CD4-positive, alpha-beta T cell treated with Interleukin-6 at 100 ng/mL for 8 hours (primary cell): ENCODE data around the gene BRD7.

Experiments
- DNase-seq: peaks from one replicate; pipeline ENCODE4 v3.0.0-alpha.2; 2020; ENCODE audit warnings: mixed read lengths, low spot score

The BRD7 gene

DNA sequence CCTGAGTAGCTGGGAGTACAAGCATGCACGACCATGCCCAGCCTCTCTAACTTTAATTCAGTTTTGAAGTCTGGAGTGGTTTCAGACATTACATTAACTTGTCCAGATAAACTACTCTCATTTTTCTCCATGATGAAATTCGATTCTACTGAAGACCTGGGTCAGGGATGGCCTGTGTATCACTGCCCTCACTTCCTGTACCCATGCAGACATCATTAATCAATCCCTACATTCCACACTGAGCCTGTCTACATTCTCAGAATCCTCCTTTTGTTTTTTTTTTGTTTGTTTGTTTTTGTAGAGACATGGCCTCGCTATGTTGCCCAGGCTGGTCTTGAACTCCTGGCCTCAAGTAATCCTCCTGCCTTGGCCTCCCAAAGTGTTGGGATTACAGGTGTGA is 79.9 kb downstream of the BRD7 start:
- no peak for DNase-seq

DNA sequence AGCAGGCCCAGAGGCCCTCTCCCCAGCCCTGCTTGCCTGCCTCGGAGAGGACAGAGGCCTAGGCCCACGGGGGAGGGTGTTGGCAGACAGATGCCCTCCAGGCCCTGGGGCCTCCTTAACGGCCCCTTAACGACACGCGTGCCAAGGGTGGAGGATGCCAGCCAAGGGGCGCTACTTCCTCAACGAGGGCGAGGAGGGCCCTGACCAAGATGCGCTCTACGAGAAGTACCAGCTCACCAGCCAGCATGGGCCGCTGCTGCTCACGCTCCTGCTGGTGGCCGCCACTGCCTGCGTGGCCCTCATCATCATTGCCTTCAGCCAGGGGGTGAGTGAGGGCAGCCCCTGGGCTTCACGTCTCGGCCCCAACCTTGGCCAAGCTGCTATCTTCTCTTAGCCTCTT is 80.8 kb downstream of the BRD7 start:
- DNase-seq: no peak

DNA sequence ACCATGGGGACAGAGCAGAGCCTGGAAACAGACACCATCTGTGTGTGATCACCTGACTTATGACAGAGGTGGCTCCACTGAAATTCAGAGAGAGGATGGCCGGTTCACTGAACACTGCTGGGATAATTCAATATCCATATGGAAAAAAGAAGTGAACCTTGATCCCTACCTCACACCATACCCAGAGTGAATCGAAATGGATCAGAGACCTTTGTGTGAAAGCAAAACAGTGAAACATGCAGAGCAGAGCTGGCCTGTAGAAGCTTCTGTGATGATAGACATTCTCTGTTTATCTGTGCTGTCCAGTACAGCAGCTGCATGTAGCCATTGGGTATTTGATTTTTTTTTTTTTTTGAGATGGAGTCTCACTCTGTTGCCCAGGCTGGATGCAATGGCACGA is 82.1 kb downstream of the BRD7 start:
- DNase-seq: no peak

DNA sequence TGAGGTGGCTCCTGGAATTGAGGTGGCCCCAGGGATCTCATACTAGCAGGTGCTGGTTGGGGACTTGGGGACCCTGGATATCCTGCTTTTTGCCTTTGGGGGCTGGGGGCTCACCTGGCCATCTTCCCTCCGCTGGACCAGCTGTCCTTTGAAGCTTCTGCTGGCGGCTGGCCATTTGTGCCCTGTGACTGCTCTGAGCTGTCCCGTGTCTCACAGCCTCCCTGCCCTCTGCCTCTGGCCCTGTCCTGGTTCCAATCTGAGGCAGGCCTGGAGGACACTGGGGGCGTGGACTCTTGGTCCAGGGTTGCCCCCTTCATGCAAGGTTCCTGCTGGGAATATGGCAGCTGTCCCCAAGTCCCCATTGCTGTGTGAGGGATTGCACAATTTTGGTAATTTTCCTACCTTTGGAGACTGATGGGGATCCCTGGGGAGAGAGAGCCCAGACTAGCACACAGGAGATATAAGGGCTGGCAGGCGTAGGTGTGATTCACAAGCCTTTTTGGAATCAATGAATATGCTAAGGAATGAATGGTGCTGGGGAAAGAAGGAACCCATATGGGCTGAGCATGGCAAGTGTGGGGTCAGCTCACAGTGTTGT is 83.3 kb downstream of the BRD7 start:
- DNase-seq: no peak

DNA sequence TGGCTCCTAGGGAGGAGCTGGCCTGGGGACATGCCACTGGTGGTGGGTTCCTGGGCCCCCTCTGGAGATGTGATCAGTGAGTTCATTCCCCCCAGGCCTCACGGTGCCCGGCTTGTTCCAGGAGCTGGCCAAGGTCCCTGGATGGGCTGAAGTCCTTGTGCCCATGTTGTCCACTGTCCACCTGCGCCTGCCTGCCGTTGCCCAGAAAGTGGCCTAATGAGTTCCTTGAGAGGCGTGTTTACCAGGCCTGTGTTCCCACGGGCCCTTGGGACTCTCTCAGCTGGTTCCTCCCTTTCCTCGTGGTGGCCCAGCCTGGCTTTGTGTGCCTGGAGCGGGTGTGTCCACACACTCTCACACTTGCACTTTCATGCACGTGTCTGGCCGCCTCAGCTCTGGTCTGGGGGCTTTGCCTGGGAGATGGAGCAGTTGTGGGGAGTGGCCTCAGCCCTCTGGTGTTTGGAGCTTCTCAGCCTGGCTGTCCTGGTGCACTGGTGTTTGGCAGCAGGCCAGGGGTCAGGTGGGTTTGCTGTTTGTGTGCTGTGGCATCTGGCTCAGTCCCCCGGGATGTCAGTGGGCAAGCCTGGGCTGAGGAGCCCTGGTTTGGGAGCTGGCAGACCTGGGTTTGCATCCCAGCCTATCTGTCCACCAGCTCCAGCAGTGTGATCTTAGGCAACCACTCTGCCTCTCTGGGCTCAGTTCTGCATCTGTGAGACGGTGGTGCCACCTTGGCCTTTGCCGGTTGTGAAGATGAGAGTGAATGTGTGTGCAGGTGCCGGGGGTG is 84.5 kb downstream of the BRD7 start:
- DNase-seq: no peak

DNA sequence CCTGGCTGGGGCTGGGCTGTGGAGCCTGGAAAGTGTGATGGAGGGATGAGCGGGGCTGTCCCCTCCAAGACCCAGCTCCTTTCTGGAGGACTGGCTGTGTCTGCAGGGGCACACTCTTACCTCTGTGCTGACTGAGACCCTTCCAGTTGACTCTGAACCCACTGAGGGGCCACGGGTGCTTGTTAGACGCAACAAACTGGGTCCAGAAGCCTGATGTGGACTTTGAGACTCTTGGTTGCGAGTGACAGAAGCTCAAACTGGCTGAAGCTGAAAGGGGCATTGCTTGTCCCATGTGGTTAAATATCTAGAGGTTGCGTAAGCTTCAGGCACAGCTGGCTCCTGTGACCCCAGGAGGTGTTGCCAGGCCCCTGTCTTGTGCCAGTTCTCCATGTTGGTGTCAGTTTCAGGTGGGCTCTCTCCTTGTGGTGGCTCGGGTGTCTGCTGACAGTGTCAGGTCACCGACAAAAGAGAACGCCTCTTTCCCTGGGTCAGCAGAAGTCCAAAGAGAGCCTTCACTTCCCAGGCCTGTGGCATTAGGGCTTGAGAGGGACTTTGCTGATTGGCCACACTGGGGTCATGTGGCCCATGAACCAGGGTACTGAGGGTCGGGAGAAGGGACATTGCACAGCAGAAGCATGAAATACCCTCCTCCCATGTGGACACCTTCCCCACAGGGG is 85.7 kb downstream of the BRD7 start:
- DNase-seq: no peak

DNA sequence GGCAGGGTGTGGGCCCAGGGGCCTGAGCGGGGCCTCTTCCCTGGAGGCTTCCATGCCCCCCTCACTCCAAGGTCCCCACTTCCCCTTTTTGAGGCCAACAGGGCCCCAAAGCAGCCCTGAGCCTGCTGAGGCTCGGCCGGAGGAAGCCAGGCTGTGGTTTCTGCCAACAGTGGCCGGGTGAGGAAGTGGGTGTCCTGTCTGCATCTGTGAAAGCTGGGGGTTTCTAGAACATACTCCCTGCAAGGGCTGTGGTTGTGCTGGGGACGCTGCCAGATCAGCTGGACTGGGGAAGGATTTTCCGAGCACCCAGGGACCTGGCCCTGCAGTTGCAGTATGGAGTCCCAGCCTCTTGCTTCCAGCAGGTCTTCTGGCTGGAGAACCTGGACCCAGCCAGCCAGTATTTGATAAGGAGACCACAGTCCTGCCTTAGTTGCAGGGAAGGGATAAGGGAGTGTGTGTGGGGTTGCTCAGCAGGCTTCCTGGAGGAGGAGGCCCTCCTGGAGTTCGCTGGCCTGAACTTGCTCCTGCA is 86.7 kb downstream of the BRD7 start:
- peak; percentile 71 for DNase-seq

DNA sequence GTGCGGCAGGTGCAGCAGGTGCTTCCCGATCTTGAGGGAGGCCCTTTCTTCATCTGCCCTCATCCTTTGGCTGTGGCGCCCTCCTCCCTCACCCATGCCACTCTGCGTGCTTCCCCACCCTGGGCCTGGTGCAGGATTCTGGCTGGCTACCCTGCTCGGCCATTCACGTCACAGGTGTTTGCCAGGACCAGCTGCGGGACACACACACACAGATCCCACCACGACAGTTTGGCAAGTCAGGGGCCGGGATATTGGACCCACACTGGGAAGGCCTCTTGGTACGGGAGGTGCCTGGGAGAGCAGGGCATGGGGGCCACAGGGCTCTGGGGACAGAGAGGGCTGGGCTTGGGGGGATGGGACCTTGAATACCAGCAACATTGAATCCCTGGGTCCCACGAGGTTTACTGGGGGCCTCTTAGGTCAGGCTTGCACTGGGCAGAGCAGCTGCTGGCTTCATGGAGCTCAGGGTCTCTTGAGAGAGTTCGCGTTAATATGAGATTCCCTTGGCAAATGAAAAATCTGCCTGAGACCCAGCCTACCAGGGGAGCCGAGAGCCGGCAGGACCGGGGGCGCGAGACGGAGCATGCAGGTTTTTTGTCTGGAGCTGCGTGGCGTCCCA is 87.3 kb downstream of the BRD7 start:
- DNase-seq: no peak

DNA sequence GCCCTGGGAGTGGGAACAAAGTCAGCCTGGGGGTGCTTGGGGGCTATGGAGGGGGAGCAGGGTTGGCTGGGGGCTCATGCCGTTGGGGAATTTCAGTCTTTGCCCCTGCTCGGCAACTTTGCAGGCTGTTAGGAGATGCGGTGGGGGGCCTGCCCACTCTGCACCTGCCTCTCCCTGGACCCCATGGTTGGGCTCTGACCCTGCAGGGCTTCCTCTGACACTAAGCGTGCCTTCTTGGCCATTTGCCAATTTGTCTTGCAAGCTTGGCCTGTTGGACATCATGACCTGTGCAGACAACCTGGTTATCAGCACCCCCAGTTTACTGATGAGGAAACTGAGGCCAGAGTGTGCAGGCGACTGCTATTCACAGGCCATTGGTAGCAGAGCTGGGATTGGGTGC is 87.9 kb downstream of the BRD7 start:
- DNase-seq: no peak

DNA sequence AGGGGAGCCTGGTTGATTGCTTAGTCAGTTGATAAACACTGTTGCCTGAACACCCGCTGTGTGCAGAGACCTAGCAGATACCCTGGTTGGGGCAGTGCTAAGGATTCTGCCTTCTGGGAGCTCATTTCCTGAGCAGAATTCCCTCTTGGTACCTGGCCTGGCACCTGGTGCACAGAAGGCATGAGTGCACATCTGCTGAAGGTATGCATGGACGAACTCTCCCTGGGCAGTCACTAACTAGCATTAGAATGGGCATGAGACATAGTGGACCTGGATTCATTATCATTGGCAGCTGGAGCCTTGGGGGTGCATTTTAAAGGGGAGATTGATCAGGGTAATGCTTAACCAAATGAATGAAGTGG is 89.3 kb downstream of the BRD7 start:
- DNase-seq: no peak

DNA sequence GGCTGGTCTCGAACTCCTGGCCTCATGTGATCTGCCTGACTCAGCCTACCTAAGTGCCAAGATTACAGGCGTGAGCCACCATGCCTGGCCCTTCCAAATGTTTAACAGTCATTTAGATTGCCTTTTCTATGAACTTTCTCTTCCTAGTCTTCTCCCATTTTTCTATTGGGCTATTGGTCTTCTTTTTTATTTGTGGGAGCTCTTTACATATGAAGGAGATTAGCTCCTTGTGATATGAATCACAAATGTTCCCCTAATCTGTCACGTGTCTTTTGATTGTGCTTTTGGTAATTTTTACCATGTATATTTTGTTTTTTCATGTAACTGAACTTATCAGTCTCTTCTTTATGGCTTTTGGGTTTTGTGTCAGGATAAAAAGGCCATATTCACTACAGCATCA is 90.5 kb downstream of the BRD7 start:
- no peak for DNase-seq

DNA sequence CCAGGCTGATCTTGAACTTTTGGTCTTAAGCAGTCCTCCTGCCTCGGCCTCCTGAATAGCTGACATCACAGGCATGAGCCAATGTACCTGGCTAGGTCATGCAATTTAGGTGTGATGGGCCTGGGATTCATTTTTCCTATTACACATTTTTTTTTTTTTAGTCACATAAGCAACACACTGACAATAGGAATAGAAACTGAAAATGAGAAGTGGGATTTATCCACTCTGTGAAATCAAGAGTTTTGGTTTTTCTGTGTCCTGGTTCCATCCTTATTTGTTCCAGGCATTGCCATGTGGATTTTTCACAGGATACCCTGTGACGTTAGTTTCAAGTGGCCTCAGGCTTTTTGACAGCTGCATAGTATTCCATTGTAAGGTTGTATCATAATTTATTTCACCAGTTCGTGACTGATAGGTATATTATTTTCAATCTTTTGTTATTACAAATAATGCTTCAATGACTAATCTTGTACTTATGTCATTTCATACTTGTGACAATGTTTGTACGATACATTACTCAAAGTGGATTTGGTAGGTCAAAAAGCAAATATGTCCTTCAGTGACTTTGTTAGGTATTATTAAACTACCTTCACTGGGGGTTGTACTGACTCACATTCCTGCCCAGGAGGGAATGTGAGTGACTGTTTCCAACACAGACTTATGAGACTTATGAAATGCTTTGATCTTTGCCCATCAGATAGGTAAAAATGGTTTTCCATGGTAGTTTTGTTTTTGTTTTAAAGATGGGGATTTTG is 91.8 kb downstream of the BRD7 start:
- DNase-seq: no peak

DNA sequence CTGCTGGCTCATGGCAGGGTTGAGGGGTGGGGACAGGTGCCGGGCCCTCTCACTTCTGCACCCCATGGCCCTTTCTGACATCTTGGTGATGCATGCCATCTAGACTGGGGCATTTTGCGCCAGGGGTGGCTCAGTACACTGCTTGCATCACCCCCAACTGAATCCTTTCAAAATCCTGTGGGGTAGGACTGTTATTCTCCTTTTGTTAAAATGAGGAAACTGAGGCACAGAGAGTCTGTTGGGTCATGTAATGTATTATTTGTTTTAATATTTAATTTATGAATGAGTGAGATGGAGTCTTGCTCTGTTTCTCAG is 92.5 kb downstream of the BRD7 start:
- no peak for DNase-seq

DNA sequence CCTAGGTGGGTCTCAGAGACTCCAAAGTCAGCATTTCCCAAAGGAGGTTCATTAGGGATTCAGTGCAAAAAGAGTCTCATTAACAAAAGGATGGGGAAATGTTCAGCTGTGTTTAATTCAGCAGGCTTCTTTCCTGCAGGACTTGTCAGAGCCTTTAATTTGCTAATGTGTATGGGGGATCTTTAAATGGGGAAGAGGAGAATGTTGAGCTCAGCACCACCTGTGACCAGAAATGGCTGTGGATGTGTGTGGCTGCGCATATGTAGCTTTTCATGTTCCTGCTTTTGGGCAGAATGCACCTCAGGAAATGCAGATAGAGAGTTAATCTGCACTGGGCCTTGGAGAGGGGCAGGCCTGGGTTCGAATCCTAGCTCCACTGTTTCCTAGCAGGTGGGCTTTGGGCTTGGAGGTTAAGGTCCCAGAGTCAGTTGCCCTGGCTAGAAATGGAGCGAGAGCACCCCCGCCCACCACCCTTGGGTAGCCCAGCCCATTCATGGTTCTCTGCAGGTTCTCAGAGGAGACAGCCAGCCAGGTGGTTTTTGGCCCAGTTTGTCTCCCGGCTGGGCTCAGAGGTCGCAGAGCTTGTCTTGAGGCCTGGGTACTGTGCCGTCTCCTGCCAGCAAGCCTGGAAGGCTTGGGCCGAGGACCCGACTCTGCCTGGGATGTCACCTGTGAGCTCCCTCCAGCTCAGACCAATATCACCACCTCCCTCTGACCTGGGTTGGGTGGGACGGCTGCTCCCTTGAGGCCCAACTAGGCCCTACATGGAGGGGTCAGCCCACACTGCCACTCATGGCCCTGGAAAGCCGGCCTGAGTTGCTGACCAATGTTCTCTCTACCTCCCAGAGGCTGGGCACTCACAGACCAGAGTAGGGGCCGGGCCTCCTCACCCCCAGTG is 93.1 kb downstream of the BRD7 start:
- no peak for DNase-seq

DNA sequence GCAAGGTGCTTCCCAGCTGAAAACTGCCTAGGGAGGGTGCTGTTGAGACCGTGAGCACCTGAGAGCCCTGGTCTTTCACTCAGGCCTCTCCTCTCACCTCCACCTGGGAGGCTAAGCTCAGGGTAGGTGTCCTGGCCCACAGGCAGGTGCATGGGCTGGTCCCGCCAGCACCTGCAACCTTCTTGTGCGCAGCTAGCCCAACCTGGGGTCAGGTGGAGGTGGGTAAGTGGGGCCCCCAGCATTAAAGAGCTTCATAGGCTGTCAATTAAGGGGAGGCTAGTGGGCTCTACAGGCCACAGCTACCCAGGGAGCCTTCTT is 93.7 kb downstream of the BRD7 start:
- no peak for DNase-seq

DNA sequence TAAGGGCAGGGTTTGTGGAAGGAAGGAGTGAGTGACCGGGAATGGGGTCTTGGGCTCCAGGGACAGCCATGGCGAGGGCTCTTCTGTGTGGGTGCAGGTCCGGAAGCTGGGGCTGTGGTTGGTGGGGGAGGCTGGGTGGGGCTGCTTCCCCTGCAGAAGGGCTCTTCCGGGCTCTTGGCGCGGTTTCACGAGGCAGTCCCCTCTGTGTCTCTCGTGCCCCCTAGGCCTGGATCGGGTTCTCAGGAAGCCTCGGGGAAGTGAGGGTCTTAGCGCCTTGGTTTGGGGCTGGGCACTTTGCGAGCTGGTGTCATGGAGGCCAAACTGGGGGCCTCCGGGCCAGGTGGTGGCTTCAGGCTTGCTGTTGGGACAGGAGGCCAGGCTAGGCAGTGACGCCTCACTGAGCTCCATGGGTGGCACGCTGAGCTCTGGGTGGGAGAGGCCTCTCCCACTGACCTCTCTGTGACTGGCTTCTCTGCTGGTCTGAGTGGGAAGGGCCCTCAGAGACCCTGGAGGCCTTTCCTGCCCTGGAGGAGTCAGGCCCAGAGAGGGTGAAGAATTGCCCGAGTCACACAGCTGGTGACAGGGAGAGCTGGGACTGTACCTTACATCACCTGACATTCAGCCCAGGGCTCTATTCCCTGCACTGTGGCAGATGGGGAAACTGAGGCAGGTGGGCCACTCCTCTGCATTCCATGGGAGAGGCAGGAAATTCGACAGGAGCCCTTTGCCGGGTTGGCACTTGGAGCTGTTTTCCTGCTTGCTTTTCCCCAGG is 94.3 kb downstream of the BRD7 start:
- peak; percentile 68 for DNase-seq

DNA sequence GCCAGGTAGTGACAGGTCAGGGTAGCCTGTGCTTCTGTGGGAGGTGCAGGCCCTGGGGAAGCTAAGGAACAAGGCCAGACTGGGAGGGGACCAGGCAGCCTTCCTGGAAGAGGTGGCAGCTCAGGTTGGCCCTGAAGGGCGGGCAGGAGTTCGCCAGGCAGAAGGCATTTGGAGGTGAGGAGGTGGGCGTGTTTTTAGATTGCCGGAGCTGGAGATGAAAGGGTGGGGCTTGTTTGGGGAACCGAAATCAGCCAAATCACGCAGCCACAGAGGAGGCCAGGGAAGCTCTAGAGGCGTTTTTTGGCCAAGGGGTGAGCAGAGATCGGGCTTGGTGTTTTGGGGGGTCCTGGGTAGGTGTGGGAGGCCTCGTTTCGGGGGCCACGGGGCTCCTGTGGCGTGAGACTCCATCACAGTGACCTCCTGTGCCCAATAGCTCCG is 94.9 kb downstream of the BRD7 start:
- DNase-seq: peak; percentile 44

DNA sequence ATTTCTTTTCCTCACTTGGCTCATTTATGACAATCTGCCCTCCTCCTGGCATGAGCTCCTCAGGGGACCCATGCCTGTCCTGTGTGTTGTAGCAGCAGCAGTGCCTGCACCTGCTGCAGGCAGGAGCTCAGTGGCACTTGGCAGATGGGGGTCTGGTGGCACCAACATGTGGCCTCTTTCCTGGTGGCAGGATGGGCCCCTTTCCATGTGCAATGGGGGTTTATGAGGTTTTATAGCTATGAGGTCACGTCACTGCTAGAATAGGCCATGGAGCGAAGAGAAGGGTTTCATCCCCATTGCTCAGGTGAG is 95.5 kb downstream of the BRD7 start:
- DNase-seq: no peak

DNA sequence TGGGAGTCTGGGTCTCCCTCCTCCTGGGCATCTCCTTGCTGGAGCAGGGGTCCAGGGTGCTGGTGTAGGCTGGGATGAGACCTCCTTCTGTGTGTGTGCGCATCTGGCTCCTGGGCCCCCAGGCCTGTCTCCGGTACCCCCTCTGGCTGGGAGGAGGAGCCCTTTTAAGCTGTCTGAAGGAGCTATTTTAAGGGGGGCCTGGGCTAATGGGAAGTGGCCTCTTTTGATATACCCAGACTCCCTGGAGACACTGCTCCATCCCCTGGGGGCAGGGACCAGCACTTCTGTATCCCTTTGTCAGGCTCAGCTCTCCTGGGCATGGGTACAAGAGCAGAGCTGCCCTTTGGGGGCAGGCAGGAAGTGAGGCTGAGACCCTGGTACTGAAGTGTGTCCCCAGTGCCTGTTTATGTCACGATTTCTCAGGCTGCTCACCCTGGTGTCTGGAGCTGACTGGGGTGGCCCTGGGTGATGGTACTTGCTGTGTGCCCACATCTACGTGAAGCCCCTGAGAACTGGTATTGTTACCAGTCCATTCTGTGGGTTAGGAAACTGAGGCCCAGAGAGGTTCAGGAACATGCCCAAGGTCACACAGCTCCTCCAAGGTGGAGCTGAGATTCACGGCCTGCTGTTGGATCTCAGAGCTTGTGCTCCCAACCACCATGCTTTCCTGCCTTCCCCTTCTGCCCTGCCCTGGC is 96.0 kb downstream of the BRD7 start:
- DNase-seq: no peak

DNA sequence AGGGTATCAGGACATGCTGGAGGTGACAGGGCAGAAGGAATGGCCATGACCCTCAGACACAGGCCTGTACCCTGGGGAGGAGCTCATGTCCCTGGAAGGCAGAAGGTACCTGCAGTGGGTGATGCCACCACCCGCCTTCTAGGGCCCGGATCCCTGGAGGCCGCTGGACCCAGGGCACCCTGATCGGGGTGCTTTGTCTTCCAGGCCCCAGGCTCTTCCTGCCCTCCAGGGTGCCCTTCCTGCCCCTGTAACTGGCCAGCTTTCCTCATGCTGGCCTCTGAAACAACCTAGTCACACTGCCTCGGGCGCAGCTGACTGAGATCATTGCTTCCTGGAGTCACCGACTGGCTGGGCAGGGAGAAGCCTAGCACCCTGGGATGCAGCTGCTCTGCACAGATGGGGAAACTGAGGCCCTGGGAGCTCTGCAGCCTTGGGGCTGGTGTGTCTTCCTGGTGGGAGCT is 96.6 kb downstream of the BRD7 start:
- no peak for DNase-seq
